Measurements from ENCODE around the gene SNTG2. TPM values are rescaled to one million over a fixed set of nuclear protein-coding genes. Genes with fewer than 3 reads are reported as not detected.

SNTG2 gene
- total and polyA plus RNA-seq, 11 donors, result 0.19 to 3.2 (median 0.93) TPM

DNA sequence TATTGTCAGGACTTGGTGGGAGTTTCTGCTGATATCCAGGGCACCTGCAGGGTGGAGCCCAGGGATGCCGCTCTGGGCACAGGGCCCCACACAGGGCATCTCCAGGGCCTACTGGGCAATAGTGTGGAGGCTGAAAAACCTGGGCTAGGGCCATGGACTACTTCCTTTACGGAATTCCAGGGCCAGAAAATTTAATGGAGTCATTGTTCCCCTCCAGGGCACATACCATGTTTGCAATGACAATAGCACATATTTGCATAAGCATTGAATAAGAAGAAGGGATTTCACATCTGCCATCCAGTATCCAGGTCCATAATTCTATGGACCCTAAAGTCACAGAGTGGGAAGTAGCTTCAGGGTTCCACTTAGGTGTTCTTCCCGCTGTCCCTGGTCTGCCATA, 358.9 kb downstream of the SNTG2 start:
- no peak for TF ChIP-seq POLR2A (IDR thresholded peaks at IDR 0.05)
- TF ChIP-seq, protein P1, sequence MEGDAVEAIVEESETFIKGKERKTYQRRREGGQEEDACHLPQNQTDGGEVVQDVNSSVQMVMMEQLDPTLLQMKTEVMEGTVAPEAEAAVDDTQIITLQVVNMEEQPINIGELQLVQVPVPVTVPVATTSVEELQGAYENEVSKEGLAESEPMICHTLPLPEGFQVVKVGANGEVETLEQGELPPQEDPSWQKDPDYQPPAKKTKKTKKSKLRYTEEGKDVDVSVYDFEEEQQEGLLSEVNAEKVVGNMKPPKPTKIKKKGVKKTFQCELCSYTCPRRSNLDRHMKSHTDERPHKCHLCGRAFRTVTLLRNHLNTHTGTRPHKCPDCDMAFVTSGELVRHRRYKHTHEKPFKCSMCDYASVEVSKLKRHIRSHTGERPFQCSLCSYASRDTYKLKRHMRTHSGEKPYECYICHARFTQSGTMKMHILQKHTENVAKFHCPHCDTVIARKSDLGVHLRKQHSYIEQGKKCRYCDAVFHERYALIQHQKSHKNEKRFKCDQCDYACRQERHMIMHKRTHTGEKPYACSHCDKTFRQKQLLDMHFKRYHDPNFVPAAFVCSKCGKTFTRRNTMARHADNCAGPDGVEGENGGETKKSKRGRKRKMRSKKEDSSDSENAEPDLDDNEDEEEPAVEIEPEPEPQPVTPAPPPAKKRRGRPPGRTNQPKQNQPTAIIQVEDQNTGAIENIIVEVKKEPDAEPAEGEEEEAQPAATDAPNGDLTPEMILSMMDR (IDR thresholded peaks at IDR 0.05), result no peak
- DNase-seq, result no peak
- no peak for ATAC-seq
- H3K27ac ChIP-seq, result no peak overlapping the region
- no peak overlapping the region for H3K4me3 ChIP-seq
- WGBS, 4 donors, result 81 to 91% (median 88%) methylated on average over 3 of the region's 3 CpGs
- intact Hi-C loops (cut with DNase I), result no loop called here
- H3K9me3 ChIP-seq, result no peaks in the 10 kb centered on the region
- H3K36me3 ChIP-seq, result no peaks in the 10 kb centered on the region
- no peaks in the 10 kb centered on the region for H3K27me3 ChIP-seq
- no peaks in the 10 kb centered on the region for H3K4me1 ChIP-seq

DNA sequence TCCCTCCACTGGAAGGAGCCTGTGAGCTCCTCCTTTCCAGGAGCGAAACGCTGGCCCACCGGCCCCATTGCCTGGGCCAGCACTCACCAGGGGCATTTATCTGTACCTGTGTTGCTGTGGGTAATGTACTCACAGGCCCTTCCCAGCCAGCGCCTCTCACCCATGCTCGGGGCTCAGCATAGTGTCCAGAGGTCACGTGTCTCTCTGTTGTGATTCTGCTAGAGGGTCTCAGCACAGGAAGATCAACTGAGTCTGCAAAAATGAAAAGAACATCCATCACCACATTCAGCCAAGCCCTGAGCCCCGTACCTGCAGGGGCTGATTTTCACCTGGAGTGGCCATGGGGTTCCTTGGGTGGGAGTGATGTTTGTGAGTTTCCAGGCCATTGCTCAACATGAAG, 359.6 kb downstream of the SNTG2 start:
- no peaks in the 10 kb centered on the region for H3K27me3 ChIP-seq
- H3K4me1 ChIP-seq, result no peaks in the 10 kb centered on the region
- ATAC-seq (no peak), DNase-seq (no peak)
- intact Hi-C loops (cut with DNase I), result no loop called here
- H3K4me3 ChIP-seq, result no peak overlapping the region
- no peak overlapping the region for H3K27ac ChIP-seq
- H3K36me3 ChIP-seq, result no peaks in the 10 kb centered on the region
- H3K9me3 ChIP-seq, result no peaks in the 10 kb centered on the region
- WGBS, 4 donors, result 89 to 93% (median 92%) methylated on average over 7 of the region's 7 CpGs
- TF ChIP-seq, protein P1 (IDR thresholded peaks at IDR 0.05), result no peak
- TF ChIP-seq POLR2A (IDR thresholded peaks at IDR 0.05), result no peak

DNA sequence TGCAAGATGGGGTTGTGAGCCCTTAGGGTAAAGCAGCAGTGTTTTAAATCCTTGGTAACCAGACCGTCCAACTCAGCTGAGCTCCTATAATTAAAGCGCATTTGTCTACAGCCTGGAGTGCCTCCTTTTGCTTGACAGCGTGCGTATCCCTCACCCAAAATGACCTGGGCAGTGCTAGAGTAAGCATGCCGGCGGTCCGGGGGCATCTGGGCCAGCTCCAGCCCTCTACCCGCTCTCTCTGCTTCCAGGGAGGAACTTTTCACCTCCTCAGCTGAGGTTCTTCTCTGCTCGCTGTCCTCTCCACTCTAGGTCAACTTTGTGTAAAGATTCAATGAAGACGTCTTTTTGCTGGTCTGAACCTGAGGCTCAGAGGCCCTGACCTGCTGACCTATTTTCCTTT, 360.2 kb downstream of the SNTG2 start:
- Histone ChIP-seq H3K4me3 (no peak overlapping the region), H3K4me1 (no peaks in the 10 kb centered on the region), H3K9me3 (no peaks in the 10 kb centered on the region), H3K36me3 (no peaks in the 10 kb centered on the region), H3K27ac (no peak overlapping the region), H3K27me3 (no peaks in the 10 kb centered on the region)
- intact Hi-C loops (cut with DNase I), result no loop called here
- DNase-seq (no peak), ATAC-seq (no peak)
- WGBS, 4 donors, result 83 to 94% (median 89%) methylated on average over 10 of the region's 10 CpGs
- no peak for TF ChIP-seq POLR2A (IDR thresholded peaks at IDR 0.05)
- TF ChIP-seq, protein P1 (IDR thresholded peaks at IDR 0.05), result no peak

DNA sequence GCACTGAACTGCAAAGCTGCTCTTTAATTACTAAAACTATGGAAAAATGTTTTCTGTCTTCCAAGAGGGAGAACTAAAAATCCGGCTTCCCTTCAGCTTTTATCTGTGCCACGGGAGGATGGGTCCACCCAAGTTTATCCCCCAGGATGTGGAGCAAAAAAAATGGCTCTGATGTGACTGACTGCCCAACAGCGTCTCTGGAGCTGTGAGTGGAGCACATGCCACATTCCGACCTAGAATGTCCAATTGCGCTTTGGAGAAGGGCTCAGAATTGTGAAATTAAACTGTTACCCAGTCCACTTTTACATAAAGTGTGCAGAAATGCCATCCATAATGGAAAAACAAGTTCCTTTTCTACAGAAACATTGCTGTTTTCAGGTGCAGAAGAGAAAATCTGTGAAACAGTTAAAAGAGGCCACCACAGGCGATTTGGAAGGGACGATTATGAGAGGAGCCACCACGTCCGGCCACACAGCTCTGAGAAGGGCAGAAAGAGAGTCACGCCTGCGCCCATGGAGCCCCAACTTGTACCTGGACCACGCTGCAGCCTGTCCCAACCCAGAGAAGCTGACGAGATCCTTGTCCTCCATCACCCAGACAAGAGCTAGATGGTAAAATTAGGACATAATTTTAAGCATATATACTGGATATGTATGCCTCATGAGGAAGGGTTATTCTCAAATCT, 362.7 kb downstream of the SNTG2 start:
- H3K36me3 ChIP-seq, result no peaks in the 10 kb centered on the region

More for the DNA sequence above, 362.7 kb downstream of the SNTG2 start:
- Histone ChIP-seq H3K9me3 (no peaks in the 10 kb centered on the region), H3K27me3 (no peaks in the 10 kb centered on the region), H3K4me3 (no peak overlapping the region), H3K4me1 (no peaks in the 10 kb centered on the region), H3K27ac (no peak overlapping the region)
- DNase-seq (no peak), ATAC-seq (no peak)
- no peak for TF ChIP-seq POLR2A (IDR thresholded peaks at IDR 0.05)
- TF ChIP-seq, protein P1 (IDR thresholded peaks at IDR 0.05), result no peak
- intact Hi-C loops (cut with DNase I), result no loop called here
- WGBS, 4 donors, result 81 to 84% (median 82%) methylated on average over 13 of the region's 13 CpGs

Data from heart left ventricle (tissue), 16 donors.